ENCODE results near the gene TOM1L2.

Gene TOM1L2

GRCh38 chr17:17844079-17844478 is 128.1 kb downstream of the TOM1L2 start:
- no peaks in the 10 kb centered on the region for H3F3A ChIP-seq (ENCODE audit: control insufficient read depth, insufficient read depth)
- no peaks in the 10 kb centered on the region for H3K9me3 ChIP-seq (ENCODE audit: control insufficient read depth, insufficient read depth, low read length)
- H3K27ac ChIP-seq (ENCODE audit: low read depth, low read length), result no peak overlapping the region
- peaks cover 27% of the 10 kb centered on the region for H3K4me1 ChIP-seq (ENCODE audit: control insufficient read depth, low read length)
- H4K20me1 ChIP-seq (ENCODE audit: control insufficient read depth, insufficient read depth, low read depth, low read length), result no peaks in the 10 kb centered on the region
- no peak for TF ChIP-seq CTCF (IDR thresholded peaks at IDR 0.05; ENCODE audit: low read depth, low read length, poor library complexity, severe bottlenecking)
- TF ChIP-seq EZH2phosphoT487 (IDR thresholded peaks at IDR 0.05; ENCODE audit: borderline replicate concordance, low read length), result no peak
- no peak overlapping the region for H3K4me2 ChIP-seq (ENCODE audit: low read length)
- H3K36me3 ChIP-seq (ENCODE audit: control insufficient read depth, low read length), result no peaks in the 10 kb centered on the region
- H3K79me2 ChIP-seq (ENCODE audit: control insufficient read depth, low read length), result peaks cover 7% of the 10 kb centered on the region
- no peaks in the 10 kb centered on the region for H3K27me3 ChIP-seq (ENCODE audit: control insufficient read depth, low read length)
- H3K4me3 ChIP-seq (ENCODE audit: low read length), result no peak overlapping the region
- H3K9me2 ChIP-seq (replicated peaks; ENCODE audit: control insufficient read depth, low read length), result no peaks in the 10 kb centered on the region

GRCh38 chr17:17843096-17843495 is 129.1 kb downstream of the TOM1L2 start:
- TF ChIP-seq EZH2phosphoT487 (IDR thresholded peaks at IDR 0.05; ENCODE audit: borderline replicate concordance, low read length) (no peak), CTCF (IDR thresholded peaks at IDR 0.05; ENCODE audit: low read depth, low read length, poor library complexity, severe bottlenecking) (no peak)
- no peaks in the 10 kb centered on the region for H3K9me3 ChIP-seq (ENCODE audit: control insufficient read depth, insufficient read depth, low read length)
- no peak overlapping the region for H3K4me2 ChIP-seq (ENCODE audit: low read length)
- no peaks in the 10 kb centered on the region for H4K20me1 ChIP-seq (ENCODE audit: control insufficient read depth, insufficient read depth, low read depth, low read length)
- H3K4me3 ChIP-seq (ENCODE audit: low read length), result no peak overlapping the region
- H3K27me3 ChIP-seq (ENCODE audit: control insufficient read depth, low read length), result no peaks in the 10 kb centered on the region
- H3K36me3 ChIP-seq (ENCODE audit: control insufficient read depth, low read length), result no peaks in the 10 kb centered on the region
- H3K27ac ChIP-seq (ENCODE audit: low read depth, low read length), result no peak overlapping the region
- H3F3A ChIP-seq (ENCODE audit: control insufficient read depth, insufficient read depth), result peaks cover 5% of the 10 kb centered on the region; the same call in 1 of the 2 replicates
- peaks cover 7% of the 10 kb centered on the region for H3K79me2 ChIP-seq (ENCODE audit: control insufficient read depth, low read length)
- H3K4me1 ChIP-seq (ENCODE audit: control insufficient read depth, low read length), result peaks cover 32% of the 10 kb centered on the region
- no peaks in the 10 kb centered on the region for H3K9me2 ChIP-seq (replicated peaks; ENCODE audit: control insufficient read depth, low read length)

- no peaks in the 10 kb centered on the region for H3K9me3 ChIP-seq (ENCODE audit: control insufficient read depth, insufficient read depth, low read length)
- no peak overlapping the region for H3K4me2 ChIP-seq (ENCODE audit: low read length)
- no peaks in the 10 kb centered on the region for H4K20me1 ChIP-seq (ENCODE audit: control insufficient read depth, insufficient read depth, low read depth, low read length)
- peaks cover 9% of the 10 kb centered on the region for H3F3A ChIP-seq (ENCODE audit: control insufficient read depth, insufficient read depth)
- TF ChIP-seq EZH2phosphoT487 (IDR thresholded peaks at IDR 0.05; ENCODE audit: borderline replicate concordance, low read length), result no peak
- TF ChIP-seq CTCF (IDR thresholded peaks at IDR 0.05; ENCODE audit: low read depth, low read length, poor library complexity, severe bottlenecking), result no peak
- no peaks in the 10 kb centered on the region for H3K9me2 ChIP-seq (replicated peaks; ENCODE audit: control insufficient read depth, low read length)
- H3K27ac ChIP-seq (ENCODE audit: low read depth, low read length), result no peak overlapping the region
- H3K27me3 ChIP-seq (ENCODE audit: control insufficient read depth, low read length), result no peaks in the 10 kb centered on the region
- peaks cover 12% of the 10 kb centered on the region for H3K79me2 ChIP-seq (ENCODE audit: control insufficient read depth, low read length)
- no peak overlapping the region for H3K4me3 ChIP-seq (ENCODE audit: low read length)
- H3K36me3 ChIP-seq (ENCODE audit: control insufficient read depth, low read length), result no peaks in the 10 kb centered on the region
- H3K4me1 ChIP-seq (ENCODE audit: control insufficient read depth, low read length), result peaks cover 40% of the 10 kb centered on the region
Observed at GRCh38 chr17:17842111-17842876, 129.9 kb downstream of the TOM1L2 start.
